Kidney epithelial cell (primary cell): ENCODE measurements around the gene TMUB1. TPM values are rescaled to one million over a fixed set of nuclear protein-coding genes. Genes with fewer than 3 reads are reported as not detected.

Experiments
- DNase-seq: peaks from one replicate; pipeline ENCODE4 v3.0.0-alpha.2; 2010; ENCODE audit warnings: low read depth
- H3K27me3 ChIP-seq: 2 replicates; pipeline ENCODE4 v1.6.0; 2011; ENCODE audit warnings: low read length; ENCODE audit not compliant: control insufficient read depth, insufficient read depth
- H3K36me3 ChIP-seq: 2 replicates; pipeline ENCODE4 v1.5.1; 2011; ENCODE audit warnings: low read length; ENCODE audit not compliant: control insufficient read depth, insufficient read depth
- H3K4me3 ChIP-seq: 2 replicates; pipeline ENCODE4 v1.5.1; 2011; ENCODE audit warnings: low read depth, mild to moderate bottlenecking, control low read depth, low read length
- total RNA-seq: library from RNA; depleted of rRNA; stranded (reverse); fragments of >200 nt; gene quantifications from 2 replicates; pipeline ENCODE4 v1.2.3, GENCODE V29; 2015
- TF ChIP-seq, protein P1 (sequence below): IDR thresholded peaks from 2 replicates; pipeline ENCODE4 v1.5.1; 2011; ENCODE audit warnings: mild to moderate bottlenecking, moderate library complexity, low read length, control low read depth, inconsistent platforms; ENCODE audit not compliant: insufficient read depth, poor library complexity, severe bottlenecking

TMUB1 gene
- total RNA-seq, 1 donor from 2014 or later: 46.3 TPM

DNA sequence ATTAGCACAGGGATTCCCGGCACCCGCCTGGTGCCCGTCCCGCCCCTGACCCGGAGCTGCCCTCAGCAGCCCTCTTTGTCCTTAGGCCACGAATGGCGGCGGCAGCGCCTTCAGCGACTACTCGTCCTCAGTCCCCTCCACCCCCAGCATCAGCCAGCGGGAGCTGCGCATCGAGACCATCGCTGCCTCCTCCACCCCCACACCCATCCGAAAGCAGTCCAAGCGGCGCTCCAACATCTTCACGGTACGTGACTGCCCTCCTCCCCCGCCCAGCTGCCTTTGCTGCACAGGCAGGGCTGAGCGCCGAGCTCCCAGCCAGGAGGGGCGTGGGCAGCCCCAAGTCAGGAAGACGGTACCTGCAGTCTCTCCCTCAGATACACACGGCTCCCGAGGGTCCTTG is 36.6 kb upstream of the TMUB1 start:
- TF ChIP-seq, protein P1, sequence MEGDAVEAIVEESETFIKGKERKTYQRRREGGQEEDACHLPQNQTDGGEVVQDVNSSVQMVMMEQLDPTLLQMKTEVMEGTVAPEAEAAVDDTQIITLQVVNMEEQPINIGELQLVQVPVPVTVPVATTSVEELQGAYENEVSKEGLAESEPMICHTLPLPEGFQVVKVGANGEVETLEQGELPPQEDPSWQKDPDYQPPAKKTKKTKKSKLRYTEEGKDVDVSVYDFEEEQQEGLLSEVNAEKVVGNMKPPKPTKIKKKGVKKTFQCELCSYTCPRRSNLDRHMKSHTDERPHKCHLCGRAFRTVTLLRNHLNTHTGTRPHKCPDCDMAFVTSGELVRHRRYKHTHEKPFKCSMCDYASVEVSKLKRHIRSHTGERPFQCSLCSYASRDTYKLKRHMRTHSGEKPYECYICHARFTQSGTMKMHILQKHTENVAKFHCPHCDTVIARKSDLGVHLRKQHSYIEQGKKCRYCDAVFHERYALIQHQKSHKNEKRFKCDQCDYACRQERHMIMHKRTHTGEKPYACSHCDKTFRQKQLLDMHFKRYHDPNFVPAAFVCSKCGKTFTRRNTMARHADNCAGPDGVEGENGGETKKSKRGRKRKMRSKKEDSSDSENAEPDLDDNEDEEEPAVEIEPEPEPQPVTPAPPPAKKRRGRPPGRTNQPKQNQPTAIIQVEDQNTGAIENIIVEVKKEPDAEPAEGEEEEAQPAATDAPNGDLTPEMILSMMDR: no peak
- Histone ChIP-seq H3K4me3 (no peak overlapping the region), H3K36me3 (peaks cover 4% of the 10 kb centered on the region), H3K27me3 (no peaks in the 10 kb centered on the region)
- DNase-seq: no peak

DNA sequence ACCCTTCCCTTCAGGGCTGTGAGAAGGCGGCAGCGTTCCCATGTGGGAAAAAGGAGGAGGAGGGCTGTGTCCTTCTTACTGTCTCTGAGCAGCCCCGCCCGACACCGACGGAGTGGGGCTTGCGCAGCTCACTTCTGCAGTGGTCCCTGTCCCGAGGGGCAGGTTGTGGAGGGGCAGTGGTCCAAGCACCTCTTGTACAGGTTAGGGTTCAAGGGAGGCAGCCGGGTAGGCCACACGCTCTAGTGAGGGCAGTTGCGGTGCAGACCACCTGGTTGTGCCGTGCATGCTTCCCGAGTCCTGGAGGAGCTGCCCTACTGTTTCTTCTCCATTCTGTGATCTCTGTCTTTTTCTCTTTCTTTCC is 35.7 kb upstream of the TMUB1 start:
- peaks cover 4% of the 10 kb centered on the region for H3K36me3 ChIP-seq
- H3K4me3 ChIP-seq: no peak overlapping the region
- TF ChIP-seq, protein P1: no peak
- DNase-seq: no peak
- no peaks in the 10 kb centered on the region for H3K27me3 ChIP-seq

GRCh38 chr7:151118108-151119054 is 35.1 kb upstream of the TMUB1 start:
- Histone ChIP-seq H3K36me3 (peaks cover 4% of the 10 kb centered on the region), H3K4me3 (no peak overlapping the region), H3K27me3 (no peaks in the 10 kb centered on the region)
- DNase-seq: no peak
- TF ChIP-seq, protein P1: no peak

- DNase-seq: no peak
- peaks cover 4% of the 10 kb centered on the region for H3K36me3 ChIP-seq
- no peak overlapping the region for H3K4me3 ChIP-seq
- TF ChIP-seq, protein P1: no peak
- no peaks in the 10 kb centered on the region for H3K27me3 ChIP-seq
Measured at GRCh38 chr7:151117565-151117964, 34.3 kb upstream of the TMUB1 start.

DNA sequence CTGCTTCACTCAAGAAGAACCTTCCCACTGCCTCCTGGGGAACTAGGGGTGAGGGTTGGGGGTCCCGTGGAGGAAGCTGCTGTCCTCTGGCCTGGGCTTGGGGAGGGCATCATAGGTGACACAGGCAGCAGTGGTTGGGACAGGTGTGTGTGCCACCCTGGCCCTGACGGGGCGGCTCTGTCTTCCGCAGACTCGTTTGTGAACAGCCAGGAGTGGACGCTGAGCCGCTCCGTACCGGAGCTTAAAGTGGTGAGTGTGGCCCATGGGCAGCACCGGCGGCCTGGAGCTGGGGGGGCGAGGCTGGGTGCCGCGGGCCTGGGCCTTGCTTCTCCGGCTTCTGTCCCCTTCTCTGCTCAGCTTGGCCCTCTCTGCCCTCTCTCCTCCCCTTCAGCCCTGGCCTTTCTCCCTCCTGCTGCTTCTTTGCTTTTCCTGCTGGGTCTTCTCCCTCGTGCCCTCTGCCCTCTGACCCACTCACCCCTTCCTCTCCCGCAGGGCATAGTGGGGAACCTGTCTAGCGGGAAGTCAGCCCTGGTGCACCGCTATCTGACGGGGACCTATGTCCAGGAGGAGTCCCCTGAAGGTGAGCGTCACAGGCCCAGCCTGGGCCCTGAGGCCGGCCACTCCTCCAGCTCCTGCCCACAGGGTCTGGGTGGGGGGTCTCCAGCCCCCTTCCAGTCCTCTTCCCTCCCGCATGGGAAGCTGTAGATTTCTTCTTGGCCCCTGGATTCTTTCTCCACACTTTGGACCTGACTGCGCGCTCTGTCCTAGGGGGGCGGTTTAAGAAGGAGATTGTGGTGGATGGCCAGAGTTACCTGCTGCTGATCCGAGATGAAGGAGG is 33.5 kb upstream of the TMUB1 start:
- TF ChIP-seq, protein P1: no peak
- DNase-seq: no peak
- Histone ChIP-seq H3K36me3 (peaks cover 4% of the 10 kb centered on the region), H3K27me3 (no peaks in the 10 kb centered on the region), H3K4me3 (no peak overlapping the region)
